ENCODE data around the gene PEX26.
"Not testable (repeated sequence)": the region's sequence is repeated elsewhere in the genome, so short reads cannot be mapped to it uniquely, and the experiment has no call there.

PEX26 gene

GRCh38 chr22:18104566-18104965 lies 26.8 kb downstream of the PEX26 start:
- DNase-seq: no peak

- DNase-seq: not testable (repeated sequence)
Observed at GRCh38 chr22:18105981-18106380, 28.2 kb downstream of the PEX26 start.

- not testable (repeated sequence) for DNase-seq
Observed at GRCh38 chr22:18106550-18107341, 29.0 kb downstream of the PEX26 start.

- DNase-seq: no peak
Observed at GRCh38 chr22:18108187-18108586, 30.4 kb downstream of the PEX26 start.

- DNase-seq: no peak
Observed at GRCh38 chr22:18109410-18110193, 31.8 kb downstream of the PEX26 start.

- DNase-seq: peak; percentile 18
Observed at GRCh38 chr22:18110194-18110953, 32.6 kb downstream of the PEX26 start, which contains the start of gene TUBA8. TUBA8 (plus strand) TSS chr22:18110809; CDS start chr22:18110866, 57 bp downstream.

- DNase-seq: no peak
Observed at GRCh38 chr22:18110954-18111758, 33.4 kb downstream of the PEX26 start.

GRCh38 chr22:18111759-18112330 lies 34.1 kb downstream of the PEX26 start:
- DNase-seq: no peak

GRCh38 chr22:18112440-18112839 lies 34.6 kb downstream of the PEX26 start:
- DNase-seq: no peak

GRCh38 chr22:18113680-18114394 lies 36.0 kb downstream of the PEX26 start:
- DNase-seq: no peak

- DNase-seq: no peak
Observed at GRCh38 chr22:18114495-18114894, 36.7 kb downstream of the PEX26 start.

- DNase-seq: no peak
Observed at GRCh38 chr22:18114976-18115652, 37.3 kb downstream of the PEX26 start.

GRCh38 chr22:18115906-18116371 lies 38.1 kb downstream of the PEX26 start:
- DNase-seq: no peak

GRCh38 chr22:18116634-18117033 lies 38.8 kb downstream of the PEX26 start:
- no peak for DNase-seq

- no peak for DNase-seq
Observed at GRCh38 chr22:18118345-18118915, 40.6 kb downstream of the PEX26 start.

- DNase-seq: no peak
Observed at GRCh38 chr22:18119409-18120110, 41.8 kb downstream of the PEX26 start.

- no peak for DNase-seq
Observed at GRCh38 chr22:18120857-18121256, 43.1 kb downstream of the PEX26 start.

GRCh38 chr22:18121506-18121905 lies 43.7 kb downstream of the PEX26 start:
- no peak for DNase-seq

GRCh38 chr22:18121954-18122554 lies 44.3 kb downstream of the PEX26 start:
- DNase-seq: no peak

Data from DMS79 treated with DMSO at 0.1 percent for 48 hours (cell line).